GM18505 (cell line): ENCODE measurements around the gene WNT11.

Source experiments
- ATAC-seq: cut with Tn5 transposase; IDR thresholded peaks from one replicate; pipeline ENCODE4 v1.9.1; 2021; ENCODE audit not compliant: unreplicated experiment
- POLR2A ChIP-seq: IDR thresholded peaks from 4 replicates; pipeline ENCODE4 v1.6.1; 2011; ENCODE audit warnings: borderline replicate concordance; ENCODE audit not compliant: insufficient read depth, insufficient read length; ENCODE audit errors: extremely low read depth

Gene WNT11

GRCh38 chr11:76206327-76207081, at the start of gene WNT11:
WNT11 (minus strand) TSS chr11:76206502; CDS start chr11:76206407, 95 bp downstream.
- no peak for TF ChIP-seq POLR2A
- no peak for ATAC-seq

GRCh38 chr11:76253416-76253815, 47.1 kb upstream of the WNT11 start:
- no peak for ATAC-seq
- no peak for TF ChIP-seq POLR2A

- TF ChIP-seq POLR2A, result no peak
- no peak for ATAC-seq
These were observed 46.3 kb upstream of the WNT11 start for GRCh38 chr11:76252631-76253070.

GRCh38 chr11:76251576-76251975, 45.3 kb upstream of the WNT11 start:
- TF ChIP-seq POLR2A, result no peak
- no peak for ATAC-seq

- no peak for TF ChIP-seq POLR2A
- no peak for ATAC-seq
These were observed 44.9 kb upstream of the WNT11 start for GRCh38 chr11:76251226-76251575.

GRCh38 chr11:76250520-76251225, 44.4 kb upstream of the WNT11 start:
- TF ChIP-seq POLR2A, result no peak
- ATAC-seq, result no peak

GRCh38 chr11:76249195-76249741, 43.0 kb upstream of the WNT11 start:
- no peak for TF ChIP-seq POLR2A
- ATAC-seq, result no peak

GRCh38 chr11:76248210-76248609, 41.9 kb upstream of the WNT11 start:
- no peak for TF ChIP-seq POLR2A
- ATAC-seq, result no peak

GRCh38 chr11:76247091-76247490, 40.8 kb upstream of the WNT11 start:
- ATAC-seq, result no peak
- TF ChIP-seq POLR2A, result no peak

GRCh38 chr11:76246271-76246933, 40.1 kb upstream of the WNT11 start:
- TF ChIP-seq POLR2A, result no peak
- ATAC-seq, result no peak

GRCh38 chr11:76245720-76246119, 39.4 kb upstream of the WNT11 start:
- no peak for TF ChIP-seq POLR2A
- no peak for ATAC-seq

GRCh38 chr11:76244316-76244851, 38.1 kb upstream of the WNT11 start:
- no peak for ATAC-seq
- no peak for TF ChIP-seq POLR2A

- no peak for ATAC-seq
- TF ChIP-seq POLR2A, result no peak
These were observed 37.6 kb upstream of the WNT11 start for GRCh38 chr11:76243957-76244285.
